RWPE2 (cell line): Measurements from ENCODE around the gene CPNE8.

Source experiments
- ATAC-seq: fragments of 200-7000 bp; cut with Tn5 transposase; 3 replicates; pipeline ENCODE4 v1.9.1; 2021; ENCODE audit warnings: low read depth
- DNase-seq: peaks from one replicate; pipeline ENCODE4 v3.0.0-alpha.2; 2020; ENCODE audit warnings: low spot score
- H3K27ac ChIP-seq: fragments of 450-650 bp; 2 replicates; pipeline ENCODE4 v1.5.1; 2017; ENCODE audit warnings: mild to moderate bottlenecking; ENCODE audit not compliant: poor library complexity, severe bottlenecking
- H3K27me3 ChIP-seq: fragments of 250-450 bp; sonication (Bioruptor Pico); 2 replicates; pipeline ENCODE4 v1.5.1; 2021; ENCODE audit warnings: mild to moderate bottlenecking, moderate library complexity; ENCODE audit not compliant: insufficient read depth, poor library complexity, severe bottlenecking
- H3K36me3 ChIP-seq: fragments of 250-450 bp; sonication (Bioruptor Pico); 2 replicates; pipeline ENCODE4 v1.5.1; 2020; ENCODE audit warnings: low read depth, mild to moderate bottlenecking, moderate library complexity
- H3K4me1 ChIP-seq: fragments of 250-450 bp; sonication (Bioruptor Pico); 2 replicates; pipeline ENCODE4 v1.5.1; 2021; ENCODE audit warnings: mild to moderate bottlenecking, moderate library complexity; ENCODE audit not compliant: insufficient read depth, poor library complexity, severe bottlenecking
- H3K4me3 ChIP-seq: fragments of 250-450 bp; sonication (Bioruptor Pico); 2 replicates; pipeline ENCODE4 v1.5.1; 2021; ENCODE audit warnings: mild to moderate bottlenecking, moderate library complexity; ENCODE audit not compliant: severe bottlenecking
- H3K9me3 ChIP-seq: fragments of 250-450 bp; sonication (Bioruptor Pico); 2 replicates; pipeline ENCODE4 v1.5.1; 2021; ENCODE audit warnings: mild to moderate bottlenecking, moderate library complexity; ENCODE audit not compliant: severe bottlenecking
- CTCF ChIP-seq: fragments of 450-650 bp; IDR thresholded peaks from one replicate; pipeline ENCODE4 v1.5.1; 2017; ENCODE audit warnings: mild to moderate bottlenecking, moderate library complexity; ENCODE audit not compliant: poor library complexity, severe bottlenecking

CPNE8 gene

GRCh38 chr12:38921025-38921677 is 15.8 kb upstream of the CPNE8 start:
- no peak overlapping the region for H3K4me3 ChIP-seq
- no peaks in the 10 kb centered on the region for H3K9me3 ChIP-seq
- no peak overlapping the region for H3K27ac ChIP-seq
- TF ChIP-seq CTCF = peak; percentile 86
- DNase-seq = no peak
- H3K4me1 ChIP-seq = peaks cover 9% of the 10 kb centered on the region
- no peaks in the 10 kb centered on the region for H3K27me3 ChIP-seq
- peak; percentile 84 for ATAC-seq
- H3K36me3 ChIP-seq = no peaks in the 10 kb centered on the region

GRCh38 chr12:38919191-38919590 is 13.8 kb upstream of the CPNE8 start:
- ATAC-seq = peak; percentile 67; the same call in 1 of the 3 replicates
- Histone ChIP-seq H3K9me3 (no peaks in the 10 kb centered on the region), H3K4me1 (peaks cover 9% of the 10 kb centered on the region), H3K27me3 (no peaks in the 10 kb centered on the region), H3K36me3 (no peaks in the 10 kb centered on the region), H3K4me3 (no peak overlapping the region), H3K27ac (no peak overlapping the region)
- no peak for DNase-seq
- no peak for TF ChIP-seq CTCF

- H3K27me3 ChIP-seq = no peaks in the 10 kb centered on the region
- peaks cover 9% of the 10 kb centered on the region for H3K4me1 ChIP-seq
- no peak overlapping the region for H3K27ac ChIP-seq
- H3K36me3 ChIP-seq = no peaks in the 10 kb centered on the region
- DNase-seq (no peak), ATAC-seq (no peak)
- no peak overlapping the region for H3K4me3 ChIP-seq
- H3K9me3 ChIP-seq = no peaks in the 10 kb centered on the region
- no peak for TF ChIP-seq CTCF
Measured at GRCh38 chr12:38915429-38916182, 10.2 kb upstream of the CPNE8 start.

GRCh38 chr12:38912116-38912515 is 6.7 kb upstream of the CPNE8 start:
- Histone ChIP-seq H3K27me3 (no peaks in the 10 kb centered on the region), H3K4me3 (no peak overlapping the region), H3K27ac (no peak overlapping the region), H3K9me3 (no peaks in the 10 kb centered on the region), H3K4me1 (no peaks in the 10 kb centered on the region), H3K36me3 (no peaks in the 10 kb centered on the region)
- no peak for DNase-seq
- ATAC-seq = no peak
- TF ChIP-seq CTCF = no peak

- peak; percentile 38; the same call in 1 of the 3 replicates for ATAC-seq
- no peak overlapping the region for H3K27ac ChIP-seq
- peak; percentile 24 for TF ChIP-seq CTCF
- no peak overlapping the region for H3K4me3 ChIP-seq
- H3K9me3 ChIP-seq = no peaks in the 10 kb centered on the region
- no peak for DNase-seq
- no peaks in the 10 kb centered on the region for H3K27me3 ChIP-seq
- no peaks in the 10 kb centered on the region for H3K4me1 ChIP-seq
- no peaks in the 10 kb centered on the region for H3K36me3 ChIP-seq
Measured at GRCh38 chr12:38911611-38912010, 6.2 kb upstream of the CPNE8 start.
